Measurements from ENCODE around the gene CALR3. TPM values are rescaled to one million over a fixed set of nuclear protein-coding genes. Genes with fewer than 3 reads are reported as not detected.

Gene CALR3
- total and polyA plus RNA-seq, 7 donors, result 0.07 to 0.32 (median 0.25) TPM; not detected in 4

GRCh38 chr19:16525751-16526481 is 29.9 kb upstream of the CALR3 start:
- intact Hi-C loops (cut with DNase I), result no loop called here
- Histone ChIP-seq H3K9me3 (no peaks in the 10 kb centered on the region), H3K4me3 (no peak overlapping the region), H3K27me3 (ENCODE audit: insufficient read depth in 3 of 3, low read length in 2 of 3) (no peaks in the 10 kb centered on the region), H3K36me3 (ENCODE audit: insufficient read depth in 1 of 2, low read depth in 1 of 2) (peaks cover 8 to 100% of the 10 kb centered on the region in 2 donors), H3K27ac (no peak overlapping the region), H3K4me1 (no peaks in the 10 kb centered on the region)
- 93 to 97% (median 94%) methylated on average over 26 to 29 of the region's 29 CpGs for WGBS, 3 donors
- no peak for ATAC-seq
- DNase-seq, result no peak
- TF ChIP-seq, protein P1, sequence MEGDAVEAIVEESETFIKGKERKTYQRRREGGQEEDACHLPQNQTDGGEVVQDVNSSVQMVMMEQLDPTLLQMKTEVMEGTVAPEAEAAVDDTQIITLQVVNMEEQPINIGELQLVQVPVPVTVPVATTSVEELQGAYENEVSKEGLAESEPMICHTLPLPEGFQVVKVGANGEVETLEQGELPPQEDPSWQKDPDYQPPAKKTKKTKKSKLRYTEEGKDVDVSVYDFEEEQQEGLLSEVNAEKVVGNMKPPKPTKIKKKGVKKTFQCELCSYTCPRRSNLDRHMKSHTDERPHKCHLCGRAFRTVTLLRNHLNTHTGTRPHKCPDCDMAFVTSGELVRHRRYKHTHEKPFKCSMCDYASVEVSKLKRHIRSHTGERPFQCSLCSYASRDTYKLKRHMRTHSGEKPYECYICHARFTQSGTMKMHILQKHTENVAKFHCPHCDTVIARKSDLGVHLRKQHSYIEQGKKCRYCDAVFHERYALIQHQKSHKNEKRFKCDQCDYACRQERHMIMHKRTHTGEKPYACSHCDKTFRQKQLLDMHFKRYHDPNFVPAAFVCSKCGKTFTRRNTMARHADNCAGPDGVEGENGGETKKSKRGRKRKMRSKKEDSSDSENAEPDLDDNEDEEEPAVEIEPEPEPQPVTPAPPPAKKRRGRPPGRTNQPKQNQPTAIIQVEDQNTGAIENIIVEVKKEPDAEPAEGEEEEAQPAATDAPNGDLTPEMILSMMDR (IDR thresholded peaks at IDR 0.05), result no peak

DNA sequence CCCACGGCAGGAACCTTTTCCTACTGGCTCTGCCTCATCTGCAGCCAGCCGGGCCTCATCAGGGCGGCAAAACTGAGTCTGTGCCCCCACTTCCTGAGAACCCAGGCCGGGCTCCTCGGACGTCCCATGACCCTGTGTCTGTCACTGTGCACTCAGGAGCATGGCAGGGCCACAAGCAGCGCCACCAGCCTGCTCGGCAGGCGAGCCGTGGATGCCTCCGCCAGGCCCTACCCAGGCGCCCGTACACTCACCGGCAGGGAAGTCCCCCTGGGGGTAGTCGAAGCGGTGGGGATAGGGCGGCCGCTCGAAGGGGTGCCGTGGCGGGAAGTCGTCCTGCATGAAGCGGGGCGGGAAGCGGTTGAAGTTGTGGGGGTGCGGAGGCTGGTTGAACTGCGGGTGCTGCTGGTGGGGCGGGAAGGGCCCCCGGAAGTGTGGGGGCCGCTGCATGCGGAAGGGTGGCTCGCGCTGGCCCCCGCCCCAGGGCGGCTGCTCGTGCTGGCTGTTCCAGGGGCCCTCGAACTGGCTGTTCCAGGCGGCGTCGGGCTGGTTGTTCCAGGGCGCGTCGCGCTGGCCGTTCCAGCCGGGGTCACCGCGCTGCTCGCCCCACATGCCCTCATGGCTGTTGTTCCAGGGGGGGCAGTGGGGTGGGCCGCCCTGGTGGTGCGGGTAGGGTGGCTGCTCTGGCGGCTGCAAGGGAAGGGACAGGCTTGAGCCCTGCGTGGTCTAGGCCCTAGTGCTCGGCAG is 29.2 kb upstream of the CALR3 start:
- Histone ChIP-seq H3K4me3 (no peak overlapping the region), H3K36me3 (ENCODE audit: insufficient read depth in 1 of 2, low read depth in 1 of 2) (peaks cover 8 to 100% of the 10 kb centered on the region in 2 donors), H3K4me1 (no peaks in the 10 kb centered on the region), H3K27ac (no peak overlapping the region), H3K9me3 (no peaks in the 10 kb centered on the region), H3K27me3 (ENCODE audit: insufficient read depth in 3 of 3, low read length in 2 of 3) (no peaks in the 10 kb centered on the region)
- TF ChIP-seq, protein P1 (IDR thresholded peaks at IDR 0.05), result no peak
- intact Hi-C loops (cut with DNase I), result no loop called here
- WGBS, 3 donors, result 96 to 97% (median 96%) methylated on average over 53 to 54 of the region's 54 CpGs
- ATAC-seq (no peak), DNase-seq (no peak)

GRCh38 chr19:16522559-16523377 is 26.8 kb upstream of the CALR3 start:
- 92 to 93% (median 93%) methylated on average over 24 to 25 of the region's 25 CpGs for WGBS, 3 donors
- Histone ChIP-seq H3K27me3 (ENCODE audit: insufficient read depth in 3 of 3, low read length in 2 of 3) (no peaks in the 10 kb centered on the region), H3K4me3 (no peak overlapping the region), H3K36me3 (ENCODE audit: insufficient read depth in 1 of 2, low read depth in 1 of 2) (peaks cover 16 to 100% of the 10 kb centered on the region in 2 donors), H3K27ac (no peak overlapping the region), H3K4me1 (no peaks in the 10 kb centered on the region), H3K9me3 (no peaks in the 10 kb centered on the region)
- DNase-seq (no peak), ATAC-seq (no peak)
- intact Hi-C loops (cut with DNase I), result no loop called here
- TF ChIP-seq, protein P1 (IDR thresholded peaks at IDR 0.05), result no peak

GRCh38 chr19:16521715-16522289 is 25.8 kb upstream of the CALR3 start:
- TF ChIP-seq, protein P1 (IDR thresholded peaks at IDR 0.05), result no peak
- intact Hi-C loops (cut with DNase I), result no loop called here
- no peaks in the 10 kb centered on the region for H3K4me1 ChIP-seq
- H3K9me3 ChIP-seq, result no peaks in the 10 kb centered on the region
- H3K27ac ChIP-seq, result no peak overlapping the region
- H3K27me3 ChIP-seq (ENCODE audit: insufficient read depth in 3 of 3, low read length in 2 of 3), result no peaks in the 10 kb centered on the region
- no peak overlapping the region for H3K4me3 ChIP-seq
- 91 to 92% (median 92%) methylated on average over 9 to 10 of the region's 10 CpGs for WGBS, 3 donors
- peaks cover 13 to 100% of the 10 kb centered on the region in 2 donors for H3K36me3 ChIP-seq (ENCODE audit: insufficient read depth in 1 of 2, low read depth in 1 of 2)
- ATAC-seq, result no peak
- DNase-seq, result no peak
